Activated CD8-positive, alpha-beta memory T cell treated with anti-CD3 and anti-CD28 coated beads, Interleukin-2, amount 10 ng/mL, durations not matched to agents 7 days and 5 days (primary cell): ENCODE results near the gene NME3. TPM values are rescaled to one million over a fixed set of nuclear protein-coding genes. Genes with fewer than 3 reads are reported as not detected.

Experiments used
- ATAC-seq: fragments of 150-1000 bp; cut with Tn5 transposase; one replicate; pipeline ENCODE4 v1.10.0; 2021; ENCODE audit warnings: moderate library complexity
- CTCF ChIA-PET: fragments of 350-600 bp; sonication (Branson Sonifier 250); formaldehyde crosslinking; loops from one replicate; lab custom pipeline; 2021; ENCODE audit warnings: antibody characterized with exemption; lab: Charles Lee
- DNase-seq: peaks from one replicate; pipeline ENCODE4 v3.0.0-alpha.2; 2020
- H3K27ac Mint-ChIP-seq: one replicate; pipeline ENCODE4 v1.8.0; 2021; ENCODE audit warnings: mild to moderate bottlenecking, mixed read lengths
- H3K27me3 Mint-ChIP-seq: one replicate; pipeline ENCODE4 v1.8.0; 2021; ENCODE audit warnings: mixed read lengths
- H3K36me3 Mint-ChIP-seq: one replicate; pipeline ENCODE4 v1.8.0; 2021; ENCODE audit warnings: mild to moderate bottlenecking, mixed read lengths
- H3K4me1 Mint-ChIP-seq: one replicate; pipeline ENCODE4 v1.8.0; 2021; ENCODE audit warnings: mixed read lengths
- H3K4me3 Mint-ChIP-seq: one replicate; pipeline ENCODE4 v1.8.0; 2021; ENCODE audit warnings: mild to moderate bottlenecking, moderate library complexity, mixed read lengths
- H3K9me3 Mint-ChIP-seq: one replicate; pipeline ENCODE4 v1.8.0; 2022; ENCODE audit warnings: low read depth, mixed read lengths
- total RNA-seq, 2 experiments: library from RNA; stranded (reverse); gene quantifications; one replicate each; pipeline ENCODE4 v1.2.3, GENCODE V29; 2021

The NME3 gene
- total RNA-seq, 2 experiments from 2014 or later, result 46.0 to 50.4 TPM

DNA sequence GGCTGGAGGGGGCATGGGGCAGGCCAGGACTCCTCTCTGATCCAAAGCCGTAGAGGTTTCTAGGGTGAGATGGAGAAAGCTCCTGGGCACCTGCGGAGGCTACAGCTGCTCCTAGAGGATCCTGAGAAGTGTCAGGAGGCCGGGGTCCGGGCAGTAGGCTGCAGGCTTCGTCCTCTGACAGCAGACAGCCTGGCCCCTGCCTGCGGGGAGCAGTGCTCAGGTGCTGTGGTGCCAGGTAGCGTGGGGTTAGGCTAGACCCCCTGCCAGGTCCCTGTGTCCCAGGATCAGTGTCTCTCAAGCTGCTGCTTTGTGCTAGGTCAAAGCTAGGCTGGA, 3.1 kb upstream of the NME3 start:
- no peak overlapping the region for H3K27ac Mint-ChIP-seq
- CTCF ChIA-PET, result interaction anchor here (0.8 to 4.5 kb wide), 5 partner anchors 8 to 69 kb away, joined by 3 to 47 read pairs (median 6); partner anchors contain the start of genes MAPK8IP3, NUBP2 and SPSB3
- peaks cover 5% of the 10 kb centered on the region for H3K36me3 Mint-ChIP-seq
- peak overlapping the region; percentile 100 for H3K4me3 Mint-ChIP-seq
- no peak for ATAC-seq
- DNase-seq, result no peak
- H3K27me3 Mint-ChIP-seq, result no peaks in the 10 kb centered on the region
- peaks cover 13% of the 10 kb centered on the region for H3K4me1 Mint-ChIP-seq
- H3K9me3 Mint-ChIP-seq, result no peaks in the 10 kb centered on the region

DNA sequence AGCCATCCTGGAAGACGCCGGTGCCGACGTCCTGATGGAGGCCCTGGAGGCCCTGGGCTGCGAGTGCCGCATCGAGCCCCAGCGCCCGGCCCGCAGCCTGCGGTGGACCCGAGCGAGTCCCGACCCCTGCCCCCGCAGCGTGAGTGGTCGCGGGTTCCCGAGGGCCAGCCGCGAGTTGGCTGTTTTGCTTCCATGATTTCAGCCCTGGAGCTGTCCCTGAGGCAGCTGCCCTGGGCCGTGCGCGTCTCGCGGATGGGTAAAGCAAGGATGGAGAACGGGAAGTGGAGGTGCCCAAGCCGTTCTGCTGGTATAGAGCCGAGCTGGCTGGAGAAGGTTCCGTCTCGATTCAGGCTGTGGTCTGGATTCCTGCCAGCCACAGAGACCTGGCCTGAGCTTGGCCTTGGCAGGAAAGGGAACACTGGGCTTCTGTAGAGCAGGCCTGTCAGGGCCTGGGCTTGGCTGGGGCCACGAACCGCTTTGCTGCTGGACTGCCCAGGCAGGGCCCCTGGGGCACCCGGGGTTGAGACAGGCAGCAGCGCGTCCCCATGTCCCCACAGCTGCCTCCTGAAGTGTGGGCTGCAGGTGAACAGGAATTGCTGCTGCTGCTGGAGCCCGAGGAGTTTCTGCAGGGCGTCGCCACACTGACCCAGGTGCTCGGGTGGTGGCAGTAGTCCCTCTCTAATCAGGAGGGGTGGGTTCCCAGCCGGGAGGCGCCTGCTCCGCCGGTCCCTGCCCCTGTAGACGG, 2.5 kb upstream of the NME3 start:
- no peaks in the 10 kb centered on the region for H3K9me3 Mint-ChIP-seq
- peak; percentile 51 for DNase-seq
- no peaks in the 10 kb centered on the region for H3K27me3 Mint-ChIP-seq
- H3K36me3 Mint-ChIP-seq, result peaks cover 5% of the 10 kb centered on the region
- peak overlapping the region; percentile 100 for H3K4me3 Mint-ChIP-seq
- H3K27ac Mint-ChIP-seq, result peak overlapping the region; percentile 32
- CTCF ChIA-PET, result interaction anchor here (0.6 to 4.5 kb wide), 6 partner anchors 8 to 109 kb away, joined by 3 to 47 read pairs (median 4); partner anchors contain the start of genes MAPK8IP3, NUBP2 and SPSB3
- H3K4me1 Mint-ChIP-seq, result peaks cover 13% of the 10 kb centered on the region
- peak; percentile 7 for ATAC-seq

DNA sequence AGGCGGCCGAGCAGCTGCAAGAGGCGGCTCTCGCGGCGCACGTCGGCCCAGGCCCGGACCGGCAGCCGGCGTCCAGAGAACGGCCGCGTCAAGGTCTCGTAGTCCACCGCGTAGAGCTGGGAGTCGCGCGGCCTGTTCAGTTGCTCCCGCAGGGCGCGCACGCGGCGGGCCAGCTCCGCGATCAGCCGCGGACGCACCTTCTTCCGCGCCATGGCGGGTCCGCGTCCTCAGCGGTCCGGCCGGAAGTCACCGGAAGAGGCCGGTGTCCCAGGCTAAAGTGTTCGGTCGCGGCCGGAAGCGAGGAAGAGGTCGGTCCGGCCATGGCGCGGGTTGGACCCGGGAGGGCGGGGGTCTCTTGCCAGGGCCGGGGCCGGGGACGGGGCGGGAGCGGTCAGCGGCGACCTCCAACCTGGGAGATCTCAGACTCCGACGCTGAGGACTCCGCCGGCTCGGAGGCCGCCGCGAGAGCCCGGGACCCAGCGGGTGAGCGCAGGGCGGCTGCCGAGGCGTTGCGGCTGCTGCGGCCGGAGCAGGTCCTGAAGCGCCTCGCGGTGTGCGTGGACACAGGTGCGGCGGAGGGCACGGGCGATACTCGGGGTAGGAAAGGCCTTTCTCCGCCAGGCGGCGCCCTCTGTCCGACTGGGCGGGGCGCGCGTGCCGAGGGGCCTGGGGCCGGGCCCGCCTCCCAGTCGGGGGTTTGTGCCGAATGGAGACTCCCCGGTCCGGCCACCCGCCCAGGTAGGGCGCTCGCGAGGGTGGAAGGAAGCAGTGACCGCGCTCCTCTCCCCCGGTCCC, 1.8 kb upstream of the NME3 start, which contains the start of gene MRPS34:
TSS of gene MRPS34 (minus strand) at position 227 of the 795 bp plus-strand sequence. CDS start at position 212, 15 bp downstream.
- Mint-ChIP-seq H3K9me3 (no peaks in the 10 kb centered on the region), H3K4me1 (peaks cover 13% of the 10 kb centered on the region), H3K27ac (peak within 1 kb of the TSS; percentile 98), H3K27me3 (no peaks in the 10 kb centered on the region), H3K4me3 (peak within 1 kb of the TSS; percentile 100), H3K36me3 (peaks cover 7% of the 10 kb centered on the region)
- CTCF ChIA-PET, result interaction anchor here (0.8 to 4.5 kb wide), 9 partner anchors 8 to 346 kb away, joined by 3 to 47 read pairs (median 5); partner anchors contain the start of genes IFT140, MAPK8IP3, NUBP2 and SPSB3
- DNase-seq (peak; percentile 86), ATAC-seq (peak; percentile 63)

DNA sequence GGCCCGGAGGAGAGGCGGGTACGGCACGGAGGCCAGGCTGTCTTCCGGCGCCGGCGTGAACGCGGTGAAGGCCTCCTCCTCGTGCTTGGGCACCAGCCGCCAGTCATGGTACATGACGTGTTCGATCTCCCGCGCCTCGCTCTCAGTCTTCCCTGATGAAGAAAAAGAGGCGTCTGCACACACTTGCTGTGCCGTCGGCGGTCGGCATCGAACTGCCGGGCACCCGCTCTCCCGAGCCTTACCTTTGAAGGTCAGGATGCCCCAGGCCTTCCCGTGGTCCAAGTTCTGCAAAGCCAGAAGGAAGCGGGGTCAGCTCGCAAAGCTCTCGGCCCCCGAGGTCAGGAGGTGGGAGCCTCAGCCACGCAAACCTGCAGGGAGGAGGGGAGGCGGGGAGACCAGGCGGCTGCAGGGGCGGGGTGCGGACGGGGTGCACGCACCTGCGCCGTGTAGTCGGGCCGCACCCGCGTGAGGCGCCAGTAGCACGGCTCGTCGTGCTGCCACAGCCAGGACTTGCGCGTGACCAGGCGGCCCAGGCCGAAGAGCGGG, 1.1 kb upstream of the NME3 start, which contains the start of gene EME2:
TSS of gene EME2 (plus strand) at position 449 of the 546 bp plus-strand sequence. CDS start 418 bp downstream, outside the sequence.
- H3K36me3 Mint-ChIP-seq, result peaks cover 7% of the 10 kb centered on the region
- H3K27me3 Mint-ChIP-seq, result no peaks in the 10 kb centered on the region

DNA sequence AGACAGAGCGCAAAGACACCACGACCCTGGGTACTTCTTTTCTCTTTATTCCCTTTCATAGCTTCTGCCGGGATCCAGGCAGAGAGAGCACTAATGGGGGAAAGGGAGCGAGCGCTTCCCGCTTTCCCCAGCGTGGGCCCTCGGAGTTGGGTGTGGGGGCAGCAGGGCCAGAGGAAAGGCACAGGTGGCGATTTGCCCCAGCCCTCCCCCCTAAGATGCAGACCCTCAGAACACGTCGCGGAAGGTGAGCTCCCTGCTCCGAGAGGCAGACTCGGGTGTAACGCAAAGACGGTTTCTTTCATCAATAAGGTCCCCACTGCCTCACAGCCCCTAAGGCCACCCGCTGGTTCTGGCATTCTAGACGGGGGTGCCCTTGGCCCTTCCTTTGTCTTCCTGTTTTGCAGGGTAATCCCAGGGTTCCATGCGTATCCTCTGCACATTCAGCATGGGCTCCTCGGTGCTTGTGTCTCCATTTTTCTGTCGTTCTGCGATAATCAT, 570 bp upstream of the NME3 start:
- H3K27ac Mint-ChIP-seq, result peak overlapping the region; percentile 98
- CTCF ChIA-PET, result interaction anchor here (1.2 to 4.5 kb wide), 6 partner anchors 10 to 345 kb away, joined by 3 to 47 read pairs (median 6); partner anchors contain the start of genes IFT140, MAPK8IP3, NUBP2 and SPSB3

More for the DNA sequence above, 1.1 kb upstream of the NME3 start, which contains the start of gene EME2:
- peak; percentile 74 for DNase-seq
- CTCF ChIA-PET, result interaction anchor here (1.2 to 4.5 kb wide), 6 partner anchors 10 to 345 kb away, joined by 3 to 47 read pairs (median 6); partner anchors contain the start of genes IFT140, MAPK8IP3, NUBP2 and SPSB3
- H3K9me3 Mint-ChIP-seq, result no peaks in the 10 kb centered on the region
- H3K4me3 Mint-ChIP-seq, result peak within 1 kb of the TSS; percentile 100
- peaks cover 13% of the 10 kb centered on the region for H3K4me1 Mint-ChIP-seq
- peak within 1 kb of the TSS; percentile 98 for H3K27ac Mint-ChIP-seq
- peak; percentile 21 for ATAC-seq

DNA sequence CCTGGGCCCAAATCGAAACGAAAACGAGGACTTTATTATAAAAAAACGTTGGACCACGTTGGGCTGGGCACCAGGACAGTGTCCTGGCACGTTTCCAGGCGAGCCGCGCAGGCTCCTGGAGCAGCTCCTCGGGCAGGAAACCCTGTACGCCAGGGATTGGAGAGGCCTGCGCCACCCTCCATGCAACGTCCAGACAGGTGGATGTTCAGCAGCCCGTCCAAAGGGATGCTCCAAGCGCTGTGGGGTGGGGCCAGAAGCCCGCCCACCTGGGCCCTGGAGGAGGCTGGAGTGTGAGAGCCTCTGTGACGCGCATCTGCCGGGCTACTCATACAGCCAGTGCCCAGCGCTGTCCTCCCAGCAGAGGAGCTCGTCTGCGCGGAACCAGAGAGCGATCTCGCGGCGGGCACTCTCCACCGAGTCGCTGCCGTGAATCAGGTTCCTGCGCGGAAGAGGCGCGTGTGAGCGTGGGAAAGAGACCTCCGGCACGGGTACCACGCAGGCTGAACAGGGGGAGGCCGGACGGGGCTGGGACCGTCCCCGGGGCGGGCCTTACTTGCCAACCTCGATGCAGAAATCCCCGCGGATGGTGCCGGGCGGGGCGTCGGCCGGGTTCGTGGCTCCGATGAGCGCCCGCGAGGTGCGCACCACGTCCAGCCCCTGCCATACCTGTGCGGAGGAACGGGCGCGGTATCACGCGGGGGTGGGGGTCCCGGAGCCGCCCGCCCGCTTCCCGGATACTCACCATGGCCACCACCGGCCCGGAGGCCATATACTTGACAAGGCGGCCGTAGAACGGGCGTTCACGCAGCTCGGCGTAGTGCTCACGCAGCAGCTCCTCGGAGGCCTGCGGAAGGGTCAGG, 785 bp downstream of the NME3 start:
- H3K27me3 Mint-ChIP-seq, result no peaks in the 10 kb centered on the region
- H3K4me1 Mint-ChIP-seq, result peaks cover 13% of the 10 kb centered on the region
- H3K4me3 Mint-ChIP-seq, result peak overlapping the region; percentile 100
- peaks cover 7% of the 10 kb centered on the region for H3K36me3 Mint-ChIP-seq
- ATAC-seq (peak; percentile 2), DNase-seq (peak; percentile 58)
- no peaks in the 10 kb centered on the region for H3K9me3 Mint-ChIP-seq
- H3K27ac Mint-ChIP-seq, result peak overlapping the region; percentile 75
- CTCF ChIA-PET, result interaction anchor here (1.3 to 3.9 kb wide), 3 partner anchors 12 to 64 kb away, joined by 4 to 47 read pairs (median 7); partner anchors contain the start of genes MAPK8IP3, NUBP2 and SPSB3

More for the DNA sequence above, 570 bp upstream of the NME3 start:
- peaks cover 13% of the 10 kb centered on the region for H3K4me1 Mint-ChIP-seq
- peak overlapping the region; percentile 100 for H3K4me3 Mint-ChIP-seq
- H3K36me3 Mint-ChIP-seq, result peaks cover 7% of the 10 kb centered on the region
- H3K27me3 Mint-ChIP-seq, result no peaks in the 10 kb centered on the region
- ATAC-seq, result no peak
- H3K9me3 Mint-ChIP-seq, result no peaks in the 10 kb centered on the region
- DNase-seq, result no peak

DNA sequence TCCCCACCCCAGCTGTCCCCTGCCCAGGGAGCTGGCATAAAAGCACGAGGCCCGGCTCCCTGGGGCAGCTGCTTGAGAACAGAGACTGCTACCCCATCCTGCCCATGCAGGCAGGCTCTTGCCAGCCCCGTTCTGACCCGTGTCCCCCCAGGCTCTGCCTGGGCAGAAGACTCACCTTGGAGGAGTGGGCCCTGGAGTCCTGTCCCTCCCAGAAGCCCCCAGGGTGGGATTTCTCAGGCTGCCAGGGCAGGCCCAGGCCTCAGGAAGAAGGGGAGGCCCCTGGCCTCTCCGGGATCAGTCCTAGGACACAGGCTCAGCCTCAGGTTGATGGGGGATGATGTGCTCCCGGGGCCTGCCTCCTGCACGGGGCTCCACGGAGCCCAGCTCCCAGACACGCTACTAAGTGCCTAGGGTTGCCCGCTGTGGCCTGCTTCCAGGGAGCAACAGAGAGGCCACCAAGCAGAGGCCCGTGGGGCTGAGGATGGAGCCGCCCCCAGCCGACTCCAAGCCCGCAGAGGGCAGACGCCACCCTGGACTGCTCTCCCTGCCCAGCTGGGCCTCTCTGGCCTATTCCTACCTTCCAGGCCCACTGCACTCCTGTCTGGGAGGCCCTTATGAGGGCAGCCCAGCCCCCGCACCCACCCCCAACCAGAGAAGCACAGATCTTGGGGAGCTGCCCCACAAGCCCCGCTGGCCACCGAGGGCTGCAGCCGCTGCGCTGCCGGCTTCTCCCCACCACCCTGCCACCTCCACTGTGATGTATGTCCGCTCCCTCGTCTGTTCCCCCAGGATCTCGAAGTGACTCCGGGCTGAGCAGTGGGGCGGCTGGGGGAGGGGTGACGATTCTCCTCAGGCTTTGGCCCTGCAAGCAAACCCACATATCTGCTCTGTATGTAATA, 1.7 kb downstream of the NME3 start:
- DNase-seq, result no peak
- Mint-ChIP-seq H3K4me1 (peaks cover 9% of the 10 kb centered on the region), H3K27me3 (no peaks in the 10 kb centered on the region), H3K27ac (no peak overlapping the region), H3K4me3 (peak overlapping the region; percentile 100), H3K36me3 (peaks cover 7% of the 10 kb centered on the region), H3K9me3 (no peaks in the 10 kb centered on the region)
- no peak for ATAC-seq
- CTCF ChIA-PET, result interaction anchor here (1.3 kb wide), 1 partner anchor 64 kb away, joined by 4 read pairs; the partner anchor contains the start of gene MAPK8IP3

DNA sequence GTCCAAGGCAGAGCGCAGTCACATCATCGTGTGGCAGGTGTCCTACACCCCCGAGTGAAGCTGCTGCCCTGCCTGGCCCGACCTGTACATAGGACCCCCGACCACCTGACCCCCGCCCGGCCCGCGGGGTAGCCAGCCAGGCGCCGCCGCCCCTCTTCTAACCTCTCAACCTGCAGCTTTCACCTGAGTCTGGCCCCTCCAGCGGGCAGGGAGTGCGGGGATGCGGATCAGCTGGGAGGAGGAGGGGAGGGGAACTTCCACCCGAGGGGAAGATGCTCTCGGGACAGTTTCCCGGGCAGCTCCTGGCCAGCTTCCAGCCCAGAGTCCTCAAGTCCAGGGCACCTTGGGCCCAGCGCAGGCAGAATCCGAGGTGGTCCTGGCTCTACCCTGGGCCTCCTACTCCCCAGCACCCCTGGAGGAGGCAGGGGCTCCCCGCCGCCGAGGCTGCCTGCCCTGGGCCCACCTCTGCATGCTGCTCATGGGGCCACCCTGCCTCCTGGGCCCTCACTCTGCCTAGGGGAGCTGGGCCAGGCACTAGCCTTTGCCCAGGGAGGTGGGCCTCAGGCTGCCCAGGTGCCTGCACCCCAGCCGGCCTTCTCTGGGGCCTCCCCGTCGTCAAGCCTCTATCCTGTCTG, 2.5 kb downstream of the NME3 start:
- no peak for DNase-seq
- CTCF ChIA-PET, result interaction anchor here (0.7 to 1.4 kb wide), 2 partner anchors 45 to 63 kb away, joined by 3 read pairs; no protein-coding TSS in a partner anchor
- Mint-ChIP-seq H3K4me3 (no peak overlapping the region), H3K4me1 (peaks cover 5% of the 10 kb centered on the region), H3K27me3 (no peaks in the 10 kb centered on the region), H3K36me3 (peaks cover 7% of the 10 kb centered on the region), H3K9me3 (no peaks in the 10 kb centered on the region), H3K27ac (no peak overlapping the region)
- ATAC-seq, result no peak

DNA sequence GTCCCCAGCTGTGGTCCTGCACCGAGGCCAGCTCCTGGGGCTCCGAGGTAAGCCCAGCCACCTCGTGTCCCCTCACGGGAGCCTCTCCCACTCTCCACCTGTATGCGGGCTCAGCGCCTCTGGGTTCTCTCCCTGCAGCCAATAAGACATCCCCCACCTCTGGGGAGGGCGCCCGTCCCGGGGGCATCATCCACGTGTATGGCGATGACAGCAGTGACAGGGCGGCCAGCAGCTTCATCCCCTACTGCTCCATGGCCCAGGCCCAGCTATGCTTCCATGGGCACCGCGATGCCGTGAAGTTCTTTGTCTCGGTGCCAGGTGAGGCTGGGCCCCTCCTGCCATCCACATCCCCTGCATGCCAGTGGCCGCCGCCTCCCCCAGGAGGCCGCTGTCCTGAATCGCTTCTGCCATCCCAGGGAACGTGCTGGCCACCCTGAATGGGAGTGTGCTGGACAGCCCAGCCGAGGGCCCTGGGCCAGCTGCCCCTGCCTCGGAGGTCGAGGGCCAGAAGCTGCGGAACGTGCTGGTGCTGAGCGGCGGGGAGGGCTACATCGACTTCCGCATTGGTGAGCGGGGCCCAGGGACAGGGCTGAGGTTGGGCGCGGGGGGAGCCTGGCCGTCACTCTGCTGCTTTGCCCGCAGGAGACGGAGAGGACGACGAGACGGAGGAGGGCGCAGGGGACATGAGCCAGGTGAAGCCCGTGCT, 3.1 kb downstream of the NME3 start:
- CTCF ChIA-PET, result interaction anchor here (0.7 to 1.4 kb wide), 2 partner anchors 45 to 63 kb away, joined by 3 read pairs; no protein-coding TSS in a partner anchor
- no peaks in the 10 kb centered on the region for H3K9me3 Mint-ChIP-seq
- H3K27ac Mint-ChIP-seq, result no peak overlapping the region
- ATAC-seq (no peak), DNase-seq (no peak)
- H3K36me3 Mint-ChIP-seq, result peaks cover 7% of the 10 kb centered on the region
- no peak overlapping the region for H3K4me3 Mint-ChIP-seq
- peaks cover 4% of the 10 kb centered on the region for H3K4me1 Mint-ChIP-seq
- no peaks in the 10 kb centered on the region for H3K27me3 Mint-ChIP-seq
